NCI-H146 (cell line): Measurements from ENCODE around the gene ELOVL2.
"Not testable (repeated sequence)": the region's sequence is repeated elsewhere in the genome, so short reads cannot be mapped to it uniquely, and the experiment has no call there.

ENCODE experiments used
- DNase-seq: peaks from one replicate; lab custom pipeline; 2025; lab: John Stamatoyannopoulos, UW

ELOVL2 gene

GRCh38 chr6:11021714-11022113 lies 22.4 kb downstream of the ELOVL2 start:
- DNase-seq = no peak

DNA sequence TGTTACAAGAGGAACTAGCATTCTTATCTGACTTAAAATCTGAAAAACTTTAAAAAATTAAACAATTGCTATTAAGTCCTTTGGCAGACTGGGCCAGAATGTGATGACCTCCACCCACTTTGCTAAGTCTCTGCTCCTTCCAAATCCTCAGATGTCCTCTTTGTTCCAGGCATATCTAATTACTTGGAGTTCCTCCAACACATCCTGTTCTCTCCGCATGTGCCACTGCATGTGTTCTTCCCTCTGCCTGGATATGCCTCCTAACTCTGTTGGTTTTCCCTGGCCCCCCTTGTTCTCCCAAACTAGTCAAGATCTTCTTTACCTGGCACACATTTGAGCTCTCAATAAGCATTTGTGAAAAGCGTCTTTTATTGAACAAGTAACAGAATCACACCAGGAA lies 23.1 kb downstream of the ELOVL2 start:
- no peak for DNase-seq

- DNase-seq = no peak
Measured at GRCh38 chr6:11018225-11018624, 25.9 kb downstream of the ELOVL2 start.

- no peak for DNase-seq
Measured at GRCh38 chr6:11017090-11017489, 27.0 kb downstream of the ELOVL2 start.

DNA sequence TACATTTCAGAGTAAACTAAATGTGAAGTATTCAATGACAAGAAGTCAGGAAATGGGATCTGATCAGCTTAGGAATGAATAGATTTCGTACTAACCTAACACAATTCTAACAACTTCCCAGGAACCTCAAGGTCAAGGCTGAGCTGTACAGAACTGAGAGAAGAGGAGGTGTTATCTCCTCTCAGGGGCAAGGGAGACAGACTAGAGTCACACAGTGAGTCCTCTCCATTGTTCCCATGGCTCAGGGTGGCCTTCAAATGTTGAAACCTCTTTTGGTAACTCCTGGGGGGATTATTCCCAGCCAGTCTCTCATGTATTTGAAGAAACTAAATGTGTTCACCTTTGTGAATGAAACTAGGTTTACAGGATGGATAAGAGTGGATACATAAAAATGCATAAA lies 27.7 kb downstream of the ELOVL2 start:
- no peak for DNase-seq

DNA sequence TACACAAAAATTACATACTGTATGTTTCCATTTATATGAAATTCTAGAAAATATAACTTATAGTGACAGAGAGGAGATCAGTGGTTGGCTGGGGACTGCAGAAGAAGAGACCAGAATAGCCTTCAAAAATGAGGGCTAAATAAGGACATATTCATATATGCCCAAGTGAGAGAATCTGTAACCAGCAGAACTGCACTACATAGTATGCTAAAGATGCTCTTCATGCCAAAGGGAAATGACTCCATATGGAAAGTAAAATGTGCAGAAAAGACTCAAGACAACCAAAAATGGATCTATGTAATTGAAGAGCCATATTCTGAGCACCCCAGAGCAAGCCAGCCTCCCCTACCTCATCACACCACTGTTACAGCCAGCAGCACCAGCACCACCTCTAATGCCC lies 29.0 kb downstream of the ELOVL2 start:
- DNase-seq = no peak

DNA sequence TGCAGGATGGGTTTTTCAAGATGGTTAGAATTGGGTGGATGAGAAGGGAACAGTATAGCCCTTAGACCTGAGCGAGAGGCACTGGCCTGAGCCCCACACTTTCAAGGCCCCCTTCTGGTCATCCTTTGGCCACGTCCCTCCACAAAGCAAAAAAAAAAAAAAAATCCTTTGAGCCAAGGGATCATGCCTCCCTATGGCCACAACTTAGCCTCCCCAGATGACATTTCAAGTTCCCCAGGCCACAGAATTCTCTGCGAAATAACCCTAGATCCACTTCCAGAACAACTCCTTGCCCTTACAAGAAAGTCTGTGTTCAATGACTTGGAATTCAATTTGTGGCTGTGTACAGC lies 30.4 kb downstream of the ELOVL2 start:
- DNase-seq = no peak

- DNase-seq = no peak
Measured at GRCh38 chr6:11012976-11013720, 31.0 kb downstream of the ELOVL2 start.

GRCh38 chr6:11012295-11012754 lies 31.8 kb downstream of the ELOVL2 start:
- DNase-seq = no peak

DNA sequence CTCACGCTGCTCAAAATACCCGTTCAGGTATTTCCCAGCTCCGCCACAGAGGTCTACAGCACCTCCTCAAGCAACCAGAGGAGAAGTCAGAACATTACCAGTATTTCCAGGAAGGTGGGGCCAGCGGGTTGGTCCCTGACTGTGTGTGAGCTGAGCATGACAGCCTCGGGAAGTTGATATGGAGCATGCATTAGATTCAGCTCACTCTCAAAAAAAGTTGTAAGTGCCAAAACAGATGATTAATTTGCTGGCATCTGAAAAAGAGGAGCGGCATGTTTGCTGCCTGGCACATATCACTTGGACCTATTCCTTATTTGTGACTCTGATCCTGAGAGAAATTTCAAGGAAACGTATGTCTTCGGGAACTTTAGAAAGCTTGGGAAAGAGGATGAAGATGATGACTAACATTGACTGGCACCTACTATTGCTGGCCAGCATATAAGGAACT lies 32.3 kb downstream of the ELOVL2 start:
- no peak for DNase-seq

DNA sequence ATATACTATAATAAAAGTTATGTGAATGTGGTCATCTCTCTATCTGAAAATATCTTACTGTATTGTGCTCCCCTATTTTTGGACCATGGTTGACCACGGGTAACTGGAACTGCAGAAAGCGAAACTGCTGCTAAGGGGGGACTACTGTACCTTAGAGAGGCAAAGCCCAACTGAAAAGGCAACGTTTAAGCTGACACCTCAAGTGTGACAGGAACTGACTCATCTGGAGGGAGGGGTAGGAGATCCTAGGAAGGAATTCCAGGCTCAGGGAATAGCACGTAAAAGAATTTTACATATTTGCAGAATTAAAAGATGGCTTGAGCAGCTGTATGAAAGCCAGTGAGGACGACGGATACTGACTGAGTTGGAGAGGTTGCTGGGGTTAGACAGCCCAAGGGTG lies 34.8 kb downstream of the ELOVL2 start:
- no peak for DNase-seq

DNA sequence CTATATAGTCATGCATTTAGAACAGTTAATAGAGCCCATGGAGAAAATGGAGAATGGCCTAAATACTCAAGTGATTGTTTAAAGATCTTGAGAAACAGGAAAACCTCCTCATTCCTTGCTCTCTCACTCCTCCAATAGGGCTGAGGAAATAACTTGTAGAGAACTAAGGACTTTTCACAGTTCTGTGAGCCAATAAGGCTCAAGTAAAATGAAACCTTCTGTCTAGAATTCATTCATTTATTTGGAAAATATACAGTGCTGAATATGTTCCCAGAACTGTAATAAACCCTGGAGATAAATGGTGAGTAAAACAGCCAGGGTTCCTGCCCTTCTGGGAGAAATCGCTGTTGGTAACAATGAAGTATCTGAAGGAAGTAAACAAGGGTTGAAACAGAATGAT lies 35.3 kb downstream of the ELOVL2 start:
- DNase-seq = no peak

- DNase-seq = no peak
Measured at GRCh38 chr6:11007715-11008608, 36.1 kb downstream of the ELOVL2 start.

GRCh38 chr6:11006061-11006460 lies 38.0 kb downstream of the ELOVL2 start:
- DNase-seq = peak; percentile 45

DNA sequence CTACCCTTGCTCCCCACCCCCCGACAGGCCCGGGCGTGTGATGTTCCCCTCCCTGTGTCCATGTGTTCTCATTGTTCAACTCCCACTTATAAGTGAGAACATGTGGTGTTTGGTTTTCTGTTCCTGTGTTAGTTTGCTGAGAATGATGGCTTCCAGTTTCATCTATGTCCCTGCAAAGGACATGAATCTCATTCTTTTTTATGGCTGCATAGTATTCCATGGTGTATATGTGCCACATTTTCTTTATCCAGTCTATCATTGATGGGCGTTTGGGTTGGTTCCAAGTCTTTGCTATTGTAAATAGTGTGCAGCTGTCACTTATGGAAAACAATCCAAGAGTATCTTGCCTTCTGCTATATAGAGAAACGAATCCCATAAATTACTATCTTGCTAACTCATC lies 40.8 kb downstream of the ELOVL2 start:
- DNase-seq = not testable (repeated sequence)

DNA sequence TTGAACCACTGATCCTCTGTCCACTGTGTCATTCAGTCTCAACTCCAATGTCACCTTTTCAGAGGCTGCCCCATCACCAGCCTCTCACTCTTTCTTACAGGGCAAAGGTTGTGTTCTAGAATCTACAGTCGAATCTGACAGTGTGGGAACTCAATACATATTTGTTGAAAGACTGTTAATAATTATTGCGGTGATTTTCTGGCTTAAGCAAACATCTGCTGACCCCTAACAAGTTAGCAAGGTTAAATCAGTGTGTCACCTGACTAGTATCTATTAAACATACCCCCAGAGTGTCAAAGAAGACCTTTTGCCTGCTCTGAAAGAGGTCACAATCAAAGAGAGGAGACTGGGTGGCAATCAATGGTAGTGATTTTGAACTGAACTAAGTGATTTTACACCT lies 41.9 kb downstream of the ELOVL2 start:
- DNase-seq = no peak

DNA sequence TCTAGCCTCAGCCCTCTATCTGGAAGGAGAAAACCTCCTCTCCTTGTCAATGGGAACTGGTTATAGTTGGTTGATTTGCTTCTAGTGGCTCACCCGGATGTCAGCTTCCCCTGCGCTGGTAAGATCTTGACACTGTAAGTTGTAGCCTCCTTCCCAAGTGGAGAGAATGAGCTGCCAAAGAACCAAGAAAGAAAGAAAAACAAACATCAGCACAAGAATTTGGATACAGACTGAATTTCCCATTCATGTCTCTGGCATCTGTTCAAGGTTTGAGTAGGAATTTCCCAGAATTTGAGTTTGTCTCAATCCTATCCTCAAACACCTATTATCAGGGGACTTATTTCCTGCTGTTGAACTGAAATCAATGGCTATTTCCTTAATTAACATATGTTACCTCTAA lies 44.1 kb downstream of the ELOVL2 start:
- DNase-seq = no peak

GRCh38 chr6:10995114-10995707 lies 48.9 kb downstream of the ELOVL2 start:
- DNase-seq = peak; percentile 60

DNA sequence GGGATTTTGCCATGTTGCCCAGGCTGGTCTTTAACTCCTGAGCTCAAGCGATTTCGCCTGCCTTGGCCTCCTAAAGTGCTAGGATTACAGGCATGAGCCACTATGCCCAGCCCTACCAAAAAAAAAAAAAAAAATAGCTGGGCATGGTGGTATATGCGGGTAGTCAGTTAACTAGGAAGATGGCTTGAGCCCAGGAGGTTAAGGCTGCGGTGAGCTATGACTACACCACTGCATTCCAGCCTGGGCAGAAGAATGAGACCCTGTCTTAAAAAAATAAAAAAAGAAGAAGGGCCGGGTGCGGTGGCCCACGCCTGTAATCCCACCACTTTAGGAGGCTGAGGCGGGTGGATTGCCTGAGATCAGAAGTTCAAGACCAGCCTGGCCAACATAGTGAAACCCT lies 50.2 kb downstream of the ELOVL2 start:
- no peak for DNase-seq

DNA sequence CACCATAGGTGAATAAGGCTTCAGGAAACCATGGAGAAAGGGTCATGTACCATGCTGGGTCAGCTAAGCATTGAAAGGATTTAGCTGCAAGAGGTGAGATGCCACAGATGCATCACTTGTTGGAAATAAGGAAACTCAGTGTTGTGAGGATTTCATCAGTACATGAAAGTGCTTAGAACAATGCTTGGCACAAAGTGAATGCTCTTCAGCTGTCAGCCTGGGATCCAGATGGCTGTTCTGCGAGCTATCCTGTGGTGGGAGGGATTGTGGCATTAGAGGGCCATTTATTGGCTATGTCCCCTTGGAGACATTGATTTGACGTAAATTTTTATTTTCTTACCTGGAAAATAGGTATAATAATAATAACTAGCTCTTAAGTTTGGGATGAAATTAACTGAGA lies 53.0 kb downstream of the ELOVL2 start:
- DNase-seq = no peak

GRCh38 chr6:10989587-10989986 lies 54.5 kb downstream of the ELOVL2 start:
- DNase-seq = no peak

GRCh38 chr6:10984959-10985358 lies 59.1 kb downstream of the ELOVL2 start:
- not testable (repeated sequence) for DNase-seq

- no peak for DNase-seq
Measured at GRCh38 chr6:10981409-10981808, 62.7 kb downstream of the ELOVL2 start.
